A673 (cell line): ENCODE data around the gene CDKAL1.

Source experiments
- EZH2 ChIP-seq: fragments of 200-600 bp; sonication (generic); IDR thresholded peaks from 2 replicates; pipeline ENCODE4 v1.6.1; 2017; ENCODE audit warnings: borderline replicate concordance, low read depth, mild to moderate bottlenecking, mixed read lengths, antibody characterized with exemption, low read length; ENCODE audit not compliant: poor library complexity, severe bottlenecking
- TF ChIP-seq, protein P1 (sequence below): fragments of 300-800, 200-600 bp; sonication (generic); conservative IDR thresholded peaks from 2 replicates; pipeline ENCODE4 v1.5.1; 2017; ENCODE audit warnings: low read depth, mild to moderate bottlenecking, antibody characterized with exemption, low read length, moderate library complexity, mixed read lengths

DNA sequence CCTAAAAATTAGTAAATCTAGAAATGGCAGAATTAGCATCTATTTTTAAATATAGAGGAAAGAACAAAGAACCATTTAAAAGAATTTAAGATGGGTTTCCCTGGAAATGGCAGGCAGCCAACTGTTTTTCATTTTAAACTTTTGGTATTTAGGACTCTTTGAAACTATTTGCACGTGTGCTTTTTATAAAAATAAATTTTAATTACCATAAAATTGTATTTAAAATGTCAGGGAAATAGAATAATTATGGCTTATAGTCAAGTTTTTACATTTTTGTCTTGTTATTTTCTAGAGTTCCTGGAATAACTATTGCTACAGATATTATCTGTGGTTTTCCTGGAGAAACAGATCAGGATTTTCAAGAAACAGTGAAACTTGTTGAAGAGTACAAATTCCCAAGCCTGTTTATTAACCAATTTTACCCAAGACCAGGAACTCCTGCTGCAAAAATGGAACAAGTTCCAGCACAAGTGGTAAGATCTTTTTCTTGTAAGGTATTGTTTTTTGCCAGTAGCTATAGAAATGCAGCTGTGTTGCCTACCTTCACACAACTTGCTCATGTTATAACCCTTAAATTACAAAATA, 530.6 kb downstream of the CDKAL1 start:
- TF ChIP-seq, protein P1, sequence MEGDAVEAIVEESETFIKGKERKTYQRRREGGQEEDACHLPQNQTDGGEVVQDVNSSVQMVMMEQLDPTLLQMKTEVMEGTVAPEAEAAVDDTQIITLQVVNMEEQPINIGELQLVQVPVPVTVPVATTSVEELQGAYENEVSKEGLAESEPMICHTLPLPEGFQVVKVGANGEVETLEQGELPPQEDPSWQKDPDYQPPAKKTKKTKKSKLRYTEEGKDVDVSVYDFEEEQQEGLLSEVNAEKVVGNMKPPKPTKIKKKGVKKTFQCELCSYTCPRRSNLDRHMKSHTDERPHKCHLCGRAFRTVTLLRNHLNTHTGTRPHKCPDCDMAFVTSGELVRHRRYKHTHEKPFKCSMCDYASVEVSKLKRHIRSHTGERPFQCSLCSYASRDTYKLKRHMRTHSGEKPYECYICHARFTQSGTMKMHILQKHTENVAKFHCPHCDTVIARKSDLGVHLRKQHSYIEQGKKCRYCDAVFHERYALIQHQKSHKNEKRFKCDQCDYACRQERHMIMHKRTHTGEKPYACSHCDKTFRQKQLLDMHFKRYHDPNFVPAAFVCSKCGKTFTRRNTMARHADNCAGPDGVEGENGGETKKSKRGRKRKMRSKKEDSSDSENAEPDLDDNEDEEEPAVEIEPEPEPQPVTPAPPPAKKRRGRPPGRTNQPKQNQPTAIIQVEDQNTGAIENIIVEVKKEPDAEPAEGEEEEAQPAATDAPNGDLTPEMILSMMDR = no peak
- TF ChIP-seq EZH2 = no peak
